ENCODE measurements around the gene TMEM131L. TPM values are rescaled to one million over a fixed set of nuclear protein-coding genes. Genes with fewer than 3 reads are reported as not detected.

TMEM131L gene
- polyA plus RNA-seq, 1 donor (not counting 4 experiments of a cell fraction or from before 2014, with no cell fraction given) = 10.3 TPM

- dilution Hi-C loops (cut with MboI; ENCODE audit: extremely low pct_ligation_motif_present, low sequenced_read_pairs) = no loop called here
- Histone ChIP-seq H3K4me3 (ENCODE audit: control insufficient read depth in 2 of 3, extremely low read depth in 1 of 3, insufficient read depth in 2 of 3, low read depth in 1 of 3, low read length in 3 of 3) (no peak overlapping the region), H3K9me3 (ENCODE audit: control insufficient read depth, low read depth, low read length) (no peaks in the 10 kb centered on the region), H2AFZ (ENCODE audit: control insufficient read depth, low read length) (no peak overlapping the region), H3K79me2 (ENCODE audit: control insufficient read depth, insufficient read depth, low read length) (no peaks in the 10 kb centered on the region), H3K9ac (ENCODE audit: control insufficient read depth, extremely low read depth, insufficient read depth, low read length) (no peak overlapping the region), H3K36me3 (ENCODE audit: control insufficient read depth in 2 of 2, extremely low read depth in 1 of 2, insufficient read depth in 2 of 2, low read length in 2 of 2) (peaks cover 3 to 11% of the 10 kb centered on the region in 2 experiments), H3K27ac (ENCODE audit: control insufficient read depth, insufficient read depth, low read length) (no peak overlapping the region), H3K4me2 (ENCODE audit: control insufficient read depth, extremely low read depth, insufficient read depth, low read depth, low read length) (no peak overlapping the region), H3K9me1 (ENCODE audit: control insufficient read depth, extremely low read depth, insufficient read depth, low read length) (no peaks in the 10 kb centered on the region), H3K27me3 (ENCODE audit: control insufficient read depth, extremely low read depth, insufficient read depth, low read length) (no peaks in the 10 kb centered on the region), H4K20me1 (ENCODE audit: control insufficient read depth, extremely low read depth, insufficient read depth, low read length) (no peaks in the 10 kb centered on the region), H3K4me1 (ENCODE audit: control insufficient read depth, extremely low read depth, insufficient read depth, low read length) (no peaks in the 10 kb centered on the region)
- FAIRE-seq = no peak
- DNase-seq (ENCODE audit: low read depth, low spot score) = no peak
- no peak for TF ChIP-seq CTCF (optimal IDR thresholded peaks at IDR 0.05 in 1 of 3, IDR thresholded peaks at IDR 0.05 in 1 of 3, conservative IDR thresholded peaks at IDR 0.05 in 1 of 3; ENCODE audit: extremely low read depth in 1 of 3, insufficient read depth in 2 of 3, low read length in 3 of 3)
- TF ChIP-seq EZH2 (IDR thresholded peaks at IDR 0.05; ENCODE audit: low read length) = no peak
Observed at GRCh38 chr4:153612878-153613277, 146.7 kb downstream of the TMEM131L start.

- H3K4me2 ChIP-seq (ENCODE audit: control insufficient read depth, extremely low read depth, insufficient read depth, low read depth, low read length) = no peak overlapping the region
- dilution Hi-C loops (cut with MboI; ENCODE audit: extremely low pct_ligation_motif_present, low sequenced_read_pairs) = no loop called here
- H4K20me1 ChIP-seq (ENCODE audit: control insufficient read depth, extremely low read depth, insufficient read depth, low read length) = no peaks in the 10 kb centered on the region
- H3K27me3 ChIP-seq (ENCODE audit: control insufficient read depth, extremely low read depth, insufficient read depth, low read length) = no peaks in the 10 kb centered on the region
- no peak overlapping the region for H3K9ac ChIP-seq (ENCODE audit: control insufficient read depth, extremely low read depth, insufficient read depth, low read length)
- H3K9me3 ChIP-seq (ENCODE audit: control insufficient read depth, low read depth, low read length) = no peaks in the 10 kb centered on the region
- H3K36me3 ChIP-seq (ENCODE audit: control insufficient read depth in 2 of 2, extremely low read depth in 1 of 2, insufficient read depth in 2 of 2, low read length in 2 of 2) = peaks cover 9 to 11% of the 10 kb centered on the region in 2 experiments
- H3K9me1 ChIP-seq (ENCODE audit: control insufficient read depth, extremely low read depth, insufficient read depth, low read length) = no peaks in the 10 kb centered on the region
- no peak overlapping the region for H2AFZ ChIP-seq (ENCODE audit: control insufficient read depth, low read length)
- no peak overlapping the region for H3K27ac ChIP-seq (ENCODE audit: control insufficient read depth, insufficient read depth, low read length)
- H3K4me3 ChIP-seq (ENCODE audit: control insufficient read depth in 2 of 3, extremely low read depth in 1 of 3, insufficient read depth in 2 of 3, low read depth in 1 of 3, low read length in 3 of 3) = no peak overlapping the region
- no peaks in the 10 kb centered on the region for H3K79me2 ChIP-seq (ENCODE audit: control insufficient read depth, insufficient read depth, low read length)
- FAIRE-seq = no peak
- TF ChIP-seq EZH2 (IDR thresholded peaks at IDR 0.05; ENCODE audit: low read length) = no peak
- TF ChIP-seq CTCF (optimal IDR thresholded peaks at IDR 0.05 in 1 of 3, IDR thresholded peaks at IDR 0.05 in 1 of 3, conservative IDR thresholded peaks at IDR 0.05 in 1 of 3; ENCODE audit: extremely low read depth in 1 of 3, insufficient read depth in 2 of 3, low read length in 3 of 3) = no peak
- no peak for DNase-seq (ENCODE audit: low read depth, low spot score)
- no peaks in the 10 kb centered on the region for H3K4me1 ChIP-seq (ENCODE audit: control insufficient read depth, extremely low read depth, insufficient read depth, low read length)
Observed at GRCh38 chr4:153616006-153616555, 149.9 kb downstream of the TMEM131L start.

All from keratinocyte (primary cell).